ENCODE data around the gene NOVA2. TPM values are rescaled to one million over a fixed set of nuclear protein-coding genes. Genes with fewer than 3 reads are reported as not detected.

Gene NOVA2
- total and polyA plus RNA-seq, 9 of the 15 experiments (the other 6 are each of a cell fraction or from before 2014, with no cell fraction given): not detected

- peak; percentile 98 for TF ChIP-seq ASH1L (IDR thresholded peaks at IDR 0.05; ENCODE audit: borderline replicate concordance, low read depth, partially characterized antibody)
- no peak for TF ChIP-seq ZBTB34 (CRISPR knock-in tag; IDR thresholded peaks at IDR 0.05)
- TF ChIP-seq KLF1 (tag; IDR thresholded peaks at IDR 0.05): no peak
- TF ChIP-seq ZNF384 (IDR thresholded peaks at IDR 0.05; ENCODE audit: low read depth, low read length): no peak
- TF ChIP-seq NONO (IDR thresholded peaks at IDR 0.05; ENCODE audit: low read depth in 2 of 2, low read length in 1 of 2): no peak
- no peak for TF ChIP-seq FOXK1 (CRISPR knock-in tag; IDR thresholded peaks at IDR 0.05; ENCODE audit: borderline replicate concordance)
- peak; percentile 46 for TF ChIP-seq EGR1 (conservative IDR thresholded peaks at IDR 0.05)
- no peak for TF ChIP-seq ZBTB1 (CRISPR knock-in tag; IDR thresholded peaks at IDR 0.05; ENCODE audit: borderline replicate concordance, low read depth)
- no peak for TF ChIP-seq CHD1 (IDR thresholded peaks at IDR 0.05; ENCODE audit: low read length)
- no peak for TF ChIP-seq ZNF75A (CRISPR knock-in tag; IDR thresholded peaks at IDR 0.05)
- no peak for TF ChIP-seq CBX1 (IDR thresholded peaks at IDR 0.05; ENCODE audit: low read depth)
- TF ChIP-seq DIDO1 (tag; IDR thresholded peaks at IDR 0.05; ENCODE audit: low read depth): no peak
- no peak for TF ChIP-seq KAT7 (CRISPR knock-in tag; IDR thresholded peaks at IDR 0.05; ENCODE audit: borderline replicate concordance)
- TF ChIP-seq ZFPM2 (CRISPR knock-in tag; IDR thresholded peaks at IDR 0.05): no peak
- TF ChIP-seq SMARCC2 (IDR thresholded peaks at IDR 0.05; ENCODE audit: low read depth): no peak
- TF ChIP-seq SAFB (IDR thresholded peaks at IDR 0.05; ENCODE audit: borderline replicate concordance, low read depth, low read length): no peak
- TF ChIP-seq ZKSCAN3 (CRISPR knock-in tag; IDR thresholded peaks at IDR 0.05): no peak
- TF ChIP-seq BMI1 (IDR thresholded peaks at IDR 0.05; ENCODE audit: low read length): no peak
- no peak; the same call in 1 of the 2 replicates for TF ChIP-seq MTA1 (IDR thresholded peaks at IDR 0.05; ENCODE audit: borderline replicate concordance)
- no peak for TF ChIP-seq ZC3H4 (CRISPR knock-in tag; IDR thresholded peaks at IDR 0.05; ENCODE audit: borderline replicate concordance)
- no peak for TF ChIP-seq ZNF316 (IDR thresholded peaks at IDR 0.05)
- no peak for TF ChIP-seq FOXA1 (IDR thresholded peaks at IDR 0.05; ENCODE audit: borderline replicate concordance)
- no peak for TF ChIP-seq YY1 (IDR thresholded peaks at IDR 0.05; ENCODE audit: borderline replicate concordance in 1 of 3, control insufficient read depth in 1 of 3, extremely low read depth in 1 of 3, insufficient read depth in 3 of 3, insufficient read length in 1 of 3, insufficient replicate concordance in 2 of 3, low read depth in 1 of 3, low read length in 2 of 3)
- no peak for TF ChIP-seq BRF1 (IDR thresholded peaks at IDR 0.05; ENCODE audit: borderline replicate concordance, extremely low read depth, insufficient read length)
- no peak for TF ChIP-seq ZNF174 (CRISPR knock-in tag; IDR thresholded peaks at IDR 0.05)
- TF ChIP-seq BRD9 (IDR thresholded peaks at IDR 0.05; ENCODE audit: low read depth, partially characterized antibody): peak; percentile 67
- TF ChIP-seq KLF10 (CRISPR knock-in tag; IDR thresholded peaks at IDR 0.05): no peak
- no peak for TF ChIP-seq FOXP4 (CRISPR knock-in tag; IDR thresholded peaks at IDR 0.05; ENCODE audit: borderline replicate concordance)
These were observed 21.5 kb upstream of the NOVA2 start, which contains the start of gene CCDC61 (continued) for GRCh38 chr19:45994998-45995714.
